GM12874 (cell line): ENCODE results near the gene GSK3B.

ENCODE experiments used
- CTCF ChIP-seq: IDR thresholded peaks from 2 replicates; pipeline ENCODE4 v1.5.1; 2011; ENCODE audit warnings: low read depth, mild to moderate bottlenecking, control low read depth, low read length, moderate library complexity; ENCODE audit not compliant: insufficient read depth

The GSK3B gene

GRCh38 chr3:119924111-119925094, 169.8 kb downstream of the GSK3B start:
- no peak for TF ChIP-seq CTCF

- no peak for TF ChIP-seq CTCF
Observed at GRCh38 chr3:119918992-119919933, 175.0 kb downstream of the GSK3B start.

DNA sequence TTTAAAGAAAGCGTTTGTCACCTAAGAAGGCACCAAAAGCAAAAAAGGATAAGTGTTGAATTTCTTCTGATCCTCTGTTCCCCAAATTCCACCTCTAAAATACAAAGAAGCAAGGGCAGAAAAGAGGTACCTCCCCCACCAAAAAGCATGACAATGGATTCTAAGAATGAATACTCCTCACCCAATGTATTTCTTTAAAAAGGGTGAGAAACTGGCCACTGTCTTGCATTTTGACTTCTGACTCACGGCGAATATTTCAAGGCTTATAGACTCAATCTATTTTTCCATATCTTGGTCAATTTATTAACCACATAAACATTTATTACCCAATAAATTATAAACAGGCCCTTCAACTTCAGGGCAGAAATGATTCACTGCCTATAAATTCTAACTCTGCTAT, 181.2 kb downstream of the GSK3B start:
- no peak for TF ChIP-seq CTCF

- TF ChIP-seq CTCF, result no peak
Observed at GRCh38 chr3:119912220-119912619, 182.0 kb downstream of the GSK3B start.

DNA sequence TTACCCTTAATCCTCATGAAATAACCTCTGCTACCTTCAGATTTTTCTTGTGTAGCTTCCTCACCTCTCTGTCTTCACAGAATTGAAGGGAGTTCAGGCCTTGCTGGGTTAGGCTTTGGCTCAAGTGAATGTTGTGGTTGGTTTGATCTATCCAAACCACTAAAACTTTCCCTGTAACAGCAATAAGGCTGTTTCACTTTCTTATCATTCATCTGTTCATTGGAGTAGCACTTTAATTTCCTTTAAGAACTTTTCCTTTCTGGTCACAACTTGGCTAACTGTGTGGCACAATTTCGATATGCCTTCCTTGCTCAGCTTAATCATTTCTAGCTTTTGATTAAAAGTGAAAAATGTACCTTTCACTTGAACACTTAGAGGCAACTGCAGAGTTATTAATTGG, 182.5 kb downstream of the GSK3B start:
- no peak for TF ChIP-seq CTCF

DNA sequence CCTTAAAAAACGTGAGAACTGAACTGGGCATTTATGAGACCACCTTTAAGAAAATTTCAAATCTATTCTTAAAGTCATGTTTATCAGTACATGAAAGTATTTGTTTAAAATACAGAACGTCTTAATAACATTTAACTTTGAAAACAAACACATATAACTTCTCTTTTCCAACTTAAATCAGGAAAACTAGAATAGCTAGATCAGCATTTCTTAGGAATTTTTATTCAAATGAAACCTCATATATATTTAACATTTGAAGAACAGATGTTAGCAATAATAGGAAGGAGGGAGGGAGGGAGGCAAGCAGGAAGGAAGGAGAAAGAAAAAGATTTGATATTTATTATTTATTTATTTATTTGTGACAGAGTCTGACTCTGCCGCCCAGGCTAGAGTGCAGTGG, 192.2 kb downstream of the GSK3B start:
- no peak for TF ChIP-seq CTCF

DNA sequence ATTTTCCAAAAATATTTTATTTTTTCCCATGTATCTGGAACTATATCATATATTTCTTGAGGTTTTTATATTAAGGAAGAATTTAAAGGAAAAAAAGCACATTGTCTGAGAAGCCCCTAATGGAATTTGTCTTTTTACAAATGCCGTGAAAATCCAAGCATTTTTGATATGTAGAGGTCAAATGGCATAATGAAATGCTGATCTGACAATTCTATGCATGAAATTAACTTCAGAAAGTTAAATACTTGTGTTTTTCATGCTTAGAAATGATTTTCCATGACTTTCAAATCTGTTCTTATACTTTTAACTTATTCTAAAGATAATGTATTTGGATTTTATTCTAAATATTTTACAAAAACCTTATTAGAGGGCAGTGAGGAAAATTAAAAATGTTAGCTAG, 193.1 kb downstream of the GSK3B start:
- no peak for TF ChIP-seq CTCF
